PC-9 (cell line): ENCODE data around the gene NTM. TPM values are rescaled to one million over a fixed set of nuclear protein-coding genes. Genes with fewer than 3 reads are reported as not detected.

Experiments
- BruUV-seq: library from RNA; stranded (reverse); fragments of 400-500 nt; replicated peaks from 2 replicates; lab custom pipeline; 2021; lab: Mats Ljungman, UMichigan
- CTCF ChIA-PET: fragments of 300-600 bp; sonication (Branson Sonifier 250); formaldehyde crosslinking; loops from one replicate; lab custom pipeline; 2022; ENCODE audit warnings: antibody characterized with exemption; lab: Charles Lee
- POLR2A ChIA-PET: fragments of 300-600 bp; sonication (Branson Sonifier 250); formaldehyde crosslinking; loops from one replicate; lab custom pipeline; 2022; ENCODE audit warnings: antibody characterized with exemption; ENCODE audit not compliant: unreplicated experiment; lab: Charles Lee
- DNase-seq, 2 experiments: peaks; one replicate each; pipeline versions ENCODE4 v3.0.0 to v3.0.0-alpha.2; 2015 to 2022; ENCODE audit warnings: mixed read lengths in 1 of 2
- H2AFZ ChIP-seq: fragments of 200-600 bp; sonication (generic); 2 replicates; pipeline ENCODE4 v1.8.1; 2017; ENCODE audit warnings: antibody characterized with exemption
- H3F3A ChIP-seq: fragments of 200-600 bp; sonication (generic); 2 replicates; pipeline ENCODE4 v1.8.1; 2017; ENCODE audit warnings: antibody characterized with exemption, mild to moderate bottlenecking, low read depth; ENCODE audit not compliant: insufficient read depth
- H3K27ac ChIP-seq: fragments of 200-600 bp; sonication (generic); 2 replicates; pipeline ENCODE4 v1.6.1; 2016; ENCODE audit warnings: mixed run types
- H3K27me3 ChIP-seq: fragments of 200-600 bp; sonication (generic); 2 replicates; pipeline ENCODE4 v1.6.1; 2016; ENCODE audit warnings: low read depth, mixed run types; ENCODE audit not compliant: insufficient read depth
- H3K36me3 ChIP-seq: fragments of 200-600 bp; sonication (generic); 2 replicates; pipeline ENCODE4 v1.6.1; 2016; ENCODE audit warnings: low read depth, mixed run types
- H3K4me1 ChIP-seq: fragments of 200-600 bp; sonication (generic); replicated peaks from 2 replicates; pipeline ENCODE4 v1.6.1; 2016; ENCODE audit warnings: mixed run types; ENCODE audit not compliant: insufficient read depth
- H3K4me2 ChIP-seq: fragments of 200-600 bp; sonication (generic); 2 replicates; pipeline ENCODE4 v1.6.1; 2017; ENCODE audit warnings: mixed run types
- H3K4me3 ChIP-seq: fragments of 200-600 bp; sonication (generic); 2 replicates; pipeline ENCODE4 v1.6.1; 2016; ENCODE audit warnings: mixed run types
- H3K79me2 ChIP-seq: fragments of 200-600 bp; sonication (generic); 2 replicates; pipeline ENCODE4 v1.6.1; 2017; ENCODE audit warnings: low read depth, mixed run types
- H3K9me2 ChIP-seq: fragments of 200-600 bp; sonication (generic); 2 replicates; pipeline ENCODE4 v1.8.1; 2017; ENCODE audit warnings: mild to moderate bottlenecking; ENCODE audit not compliant: insufficient read depth
- H3K9me3 ChIP-seq: fragments of 200-600 bp; sonication (generic); 2 replicates; pipeline ENCODE4 v1.8.1; 2016; ENCODE audit warnings: low read depth; ENCODE audit not compliant: insufficient read depth
- H4K20me1 ChIP-seq: fragments of 200-600 bp; sonication (generic); 2 replicates; pipeline ENCODE4 v1.8.1; 2017; ENCODE audit not compliant: insufficient read depth
- EZH2 ChIP-seq: fragments of 200-600 bp; sonication (generic); IDR thresholded peaks from 2 replicates; pipeline ENCODE4 v1.8.0; 2017; ENCODE audit warnings: antibody characterized with exemption, low read depth
- intact Hi-C: fragments of 100-400 bp; cut with micrococcal nuclease; formaldehyde crosslinking; loops from one replicate; pipeline ENCODE4 v1.10.0; 2022; ENCODE audit not compliant: unreplicated experiment
- total RNA-seq: library from RNA; stranded (reverse); gene quantifications from 2 replicates; pipeline ENCODE4 v1.2.3, GENCODE V29; 2021
- TF ChIP-seq, protein P1 (sequence below): fragments of 200-600 bp; sonication (generic); conservative IDR thresholded peaks from 2 replicates; pipeline ENCODE4 v1.6.1; 2017; ENCODE audit warnings: mixed run types, antibody characterized with exemption, mild to moderate bottlenecking, moderate library complexity

The NTM gene
- total RNA-seq, 1 experiment from 2014 or later: not detected

DNA sequence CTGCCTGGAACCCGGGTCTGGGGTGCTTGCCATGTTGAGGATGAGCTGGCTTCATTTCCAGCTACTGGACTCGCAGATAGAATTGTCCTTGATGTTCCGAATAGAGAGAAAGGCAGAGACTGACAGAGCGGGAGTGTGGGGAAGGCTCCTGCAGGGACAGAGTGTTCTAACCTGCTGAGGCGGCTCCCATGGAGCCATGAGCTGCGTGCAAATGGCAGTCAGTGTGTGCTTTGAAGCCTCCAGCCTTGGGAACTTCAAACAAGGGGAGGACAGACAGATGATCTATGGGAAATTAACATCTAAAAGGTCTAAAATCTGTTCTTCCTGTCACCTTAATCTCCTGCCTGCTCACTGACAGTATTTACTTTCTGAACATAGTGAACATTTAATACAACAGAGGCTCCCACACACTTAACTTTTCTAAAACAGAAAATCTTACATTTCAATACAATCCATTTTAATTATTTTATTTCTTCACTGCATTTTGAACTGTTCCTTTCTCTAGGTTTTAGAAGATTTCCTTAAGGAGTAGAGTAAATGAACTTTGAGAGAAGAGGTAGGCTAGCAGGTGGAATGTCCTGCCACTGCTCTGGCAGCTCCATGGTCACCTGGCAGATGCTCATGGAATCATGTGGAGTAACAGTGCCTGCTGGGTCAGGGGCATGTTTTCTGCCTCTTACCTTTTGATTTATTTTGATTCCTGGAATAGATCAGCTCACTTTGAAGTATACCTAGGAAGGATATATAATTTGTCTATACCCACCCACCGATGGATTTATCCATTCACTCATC lies 481.7 kb downstream of the NTM start:
- Histone ChIP-seq H3K27ac (no peak overlapping the region), H2AFZ (no peak overlapping the region), H3K4me2 (no peak overlapping the region), H3K4me1 (no peaks in the 10 kb centered on the region), H3K9me3 (no peaks in the 10 kb centered on the region), H3K36me3 (no peaks in the 10 kb centered on the region), H4K20me1 (no peaks in the 10 kb centered on the region), H3F3A (no peaks in the 10 kb centered on the region), H3K79me2 (no peaks in the 10 kb centered on the region), H3K27me3 (peaks cover under 1% of the 10 kb centered on the region; the same call in 1 of the 2 replicates), H3K9me2 (no peaks in the 10 kb centered on the region), H3K4me3 (no peak overlapping the region)
- POLR2A ChIA-PET: no interaction called here
- DNase-seq: no peak
- intact Hi-C loops: no loop called here
- TF ChIP-seq, protein P1, sequence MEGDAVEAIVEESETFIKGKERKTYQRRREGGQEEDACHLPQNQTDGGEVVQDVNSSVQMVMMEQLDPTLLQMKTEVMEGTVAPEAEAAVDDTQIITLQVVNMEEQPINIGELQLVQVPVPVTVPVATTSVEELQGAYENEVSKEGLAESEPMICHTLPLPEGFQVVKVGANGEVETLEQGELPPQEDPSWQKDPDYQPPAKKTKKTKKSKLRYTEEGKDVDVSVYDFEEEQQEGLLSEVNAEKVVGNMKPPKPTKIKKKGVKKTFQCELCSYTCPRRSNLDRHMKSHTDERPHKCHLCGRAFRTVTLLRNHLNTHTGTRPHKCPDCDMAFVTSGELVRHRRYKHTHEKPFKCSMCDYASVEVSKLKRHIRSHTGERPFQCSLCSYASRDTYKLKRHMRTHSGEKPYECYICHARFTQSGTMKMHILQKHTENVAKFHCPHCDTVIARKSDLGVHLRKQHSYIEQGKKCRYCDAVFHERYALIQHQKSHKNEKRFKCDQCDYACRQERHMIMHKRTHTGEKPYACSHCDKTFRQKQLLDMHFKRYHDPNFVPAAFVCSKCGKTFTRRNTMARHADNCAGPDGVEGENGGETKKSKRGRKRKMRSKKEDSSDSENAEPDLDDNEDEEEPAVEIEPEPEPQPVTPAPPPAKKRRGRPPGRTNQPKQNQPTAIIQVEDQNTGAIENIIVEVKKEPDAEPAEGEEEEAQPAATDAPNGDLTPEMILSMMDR: no peak
- no peak for TF ChIP-seq EZH2
- CTCF ChIA-PET: no interaction called here
- no TSS peak for BruUV-seq

DNA sequence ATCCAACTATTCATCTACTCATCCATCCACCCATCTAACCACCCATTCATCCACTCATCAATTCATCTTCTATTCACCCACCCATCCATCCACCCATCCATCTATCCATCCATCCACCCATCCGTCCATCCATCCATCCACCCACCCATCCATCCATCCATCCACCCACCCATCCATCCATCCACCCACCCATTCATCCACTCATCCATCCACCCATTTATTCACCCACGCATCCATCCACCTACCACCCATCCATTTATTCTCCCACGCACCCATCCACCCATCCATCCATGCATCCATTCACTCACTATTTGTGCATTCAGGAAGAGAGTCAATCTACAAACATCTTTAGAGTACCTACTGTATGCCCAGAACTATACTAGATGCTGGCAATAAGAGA lies 482.3 kb downstream of the NTM start:
- Histone ChIP-seq H3K4me2 (no peak overlapping the region), H3K79me2 (no peaks in the 10 kb centered on the region), H2AFZ (no peak overlapping the region), H3K4me1 (no peaks in the 10 kb centered on the region), H3K27ac (no peak overlapping the region), H3F3A (no peaks in the 10 kb centered on the region), H3K4me3 (no peak overlapping the region), H3K27me3 (peaks cover 6% of the 10 kb centered on the region; the same call in 1 of the 2 replicates), H3K9me2 (no peaks in the 10 kb centered on the region), H3K36me3 (no peaks in the 10 kb centered on the region), H4K20me1 (no peaks in the 10 kb centered on the region), H3K9me3 (no peaks in the 10 kb centered on the region)
- CTCF ChIA-PET: no interaction called here
- TF ChIP-seq EZH2: no peak
- TF ChIP-seq, protein P1: no peak
- POLR2A ChIA-PET: no interaction called here
- intact Hi-C loops: no loop called here
- no TSS peak for BruUV-seq
- DNase-seq: no peak

DNA sequence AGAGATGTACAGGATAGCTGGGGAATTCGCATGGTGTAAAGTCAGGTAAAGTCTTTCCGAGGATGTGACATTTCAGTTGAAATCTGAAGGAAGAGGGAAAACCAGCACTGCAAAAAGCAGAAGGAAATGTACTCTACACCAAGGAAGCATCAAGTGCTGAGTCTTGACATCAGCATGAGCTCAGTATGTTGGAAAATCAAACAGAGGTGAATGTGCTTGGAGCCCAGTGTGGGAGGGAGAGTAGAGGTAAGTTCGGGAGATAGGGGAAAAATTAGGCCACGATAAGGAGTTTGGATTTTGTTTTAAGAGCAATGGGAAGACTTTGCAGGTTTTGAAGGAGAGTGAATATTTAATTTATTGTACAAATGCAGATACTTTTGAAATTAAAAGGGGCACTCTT lies 484.0 kb downstream of the NTM start:
- Histone ChIP-seq H3K4me2 (no peak overlapping the region), H3K9me2 (no peaks in the 10 kb centered on the region), H3K79me2 (no peaks in the 10 kb centered on the region), H3K9me3 (no peaks in the 10 kb centered on the region), H3K4me3 (no peak overlapping the region), H3K36me3 (no peaks in the 10 kb centered on the region), H3K27ac (no peak overlapping the region), H3K27me3 (peaks cover 20% of the 10 kb centered on the region; the same call in 1 of the 2 replicates), H4K20me1 (no peaks in the 10 kb centered on the region), H3K4me1 (no peaks in the 10 kb centered on the region), H2AFZ (no peak overlapping the region), H3F3A (no peaks in the 10 kb centered on the region)
- BruUV-seq: no TSS peak
- intact Hi-C loops: no loop called here
- no peak for TF ChIP-seq EZH2
- TF ChIP-seq, protein P1: no peak
- DNase-seq: no peak
- ChIA-PET POLR2A (no interaction called here), CTCF (no interaction called here)
